ENCODE results near the gene ATG14. TPM values are rescaled to one million over a fixed set of nuclear protein-coding genes. Genes with fewer than 3 reads are reported as not detected.

The ATG14 gene
- total and polyA plus RNA-seq, 2 of the 13 experiments (the other 11 are each of a cell fraction or from before 2014, with no cell fraction given): 7.2 to 9.1 TPM

DNA sequence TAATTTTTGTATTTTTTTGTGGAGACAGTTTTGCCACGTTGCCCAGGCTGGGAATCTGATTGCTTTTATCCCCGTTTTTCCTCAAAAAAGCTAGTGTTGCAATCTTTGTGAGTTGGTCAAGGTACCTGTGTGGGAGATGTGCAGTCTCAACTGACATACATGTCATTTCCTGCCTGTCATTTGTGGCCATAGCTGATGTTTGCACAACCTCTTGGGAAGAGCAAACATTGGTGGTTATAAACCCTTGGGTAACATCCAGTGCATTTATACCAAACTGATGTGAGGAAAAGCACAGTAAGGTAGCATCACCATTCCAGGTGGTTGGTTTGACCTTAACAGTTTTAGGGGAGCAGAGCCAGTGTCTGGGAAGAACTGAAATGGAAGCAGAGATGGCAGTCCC lies 54.7 kb downstream of the ATG14 start (continued):
- TF ChIP-seq, protein P1, sequence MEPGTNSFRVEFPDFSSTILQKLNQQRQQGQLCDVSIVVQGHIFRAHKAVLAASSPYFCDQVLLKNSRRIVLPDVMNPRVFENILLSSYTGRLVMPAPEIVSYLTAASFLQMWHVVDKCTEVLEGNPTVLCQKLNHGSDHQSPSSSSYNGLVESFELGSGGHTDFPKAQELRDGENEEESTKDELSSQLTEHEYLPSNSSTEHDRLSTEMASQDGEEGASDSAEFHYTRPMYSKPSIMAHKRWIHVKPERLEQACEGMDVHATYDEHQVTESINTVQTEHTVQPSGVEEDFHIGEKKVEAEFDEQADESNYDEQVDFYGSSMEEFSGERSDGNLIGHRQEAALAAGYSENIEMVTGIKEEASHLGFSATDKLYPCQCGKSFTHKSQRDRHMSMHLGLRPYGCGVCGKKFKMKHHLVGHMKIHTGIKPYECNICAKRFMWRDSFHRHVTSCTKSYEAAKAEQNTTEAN (CRISPR knock-in tag; conservative IDR thresholded peaks at IDR 0.05): no peak
- TF ChIP-seq TSC22D2 (CRISPR knock-in tag; IDR thresholded peaks at IDR 0.05; ENCODE audit: borderline replicate concordance): no peak
- TF ChIP-seq, protein P2, sequence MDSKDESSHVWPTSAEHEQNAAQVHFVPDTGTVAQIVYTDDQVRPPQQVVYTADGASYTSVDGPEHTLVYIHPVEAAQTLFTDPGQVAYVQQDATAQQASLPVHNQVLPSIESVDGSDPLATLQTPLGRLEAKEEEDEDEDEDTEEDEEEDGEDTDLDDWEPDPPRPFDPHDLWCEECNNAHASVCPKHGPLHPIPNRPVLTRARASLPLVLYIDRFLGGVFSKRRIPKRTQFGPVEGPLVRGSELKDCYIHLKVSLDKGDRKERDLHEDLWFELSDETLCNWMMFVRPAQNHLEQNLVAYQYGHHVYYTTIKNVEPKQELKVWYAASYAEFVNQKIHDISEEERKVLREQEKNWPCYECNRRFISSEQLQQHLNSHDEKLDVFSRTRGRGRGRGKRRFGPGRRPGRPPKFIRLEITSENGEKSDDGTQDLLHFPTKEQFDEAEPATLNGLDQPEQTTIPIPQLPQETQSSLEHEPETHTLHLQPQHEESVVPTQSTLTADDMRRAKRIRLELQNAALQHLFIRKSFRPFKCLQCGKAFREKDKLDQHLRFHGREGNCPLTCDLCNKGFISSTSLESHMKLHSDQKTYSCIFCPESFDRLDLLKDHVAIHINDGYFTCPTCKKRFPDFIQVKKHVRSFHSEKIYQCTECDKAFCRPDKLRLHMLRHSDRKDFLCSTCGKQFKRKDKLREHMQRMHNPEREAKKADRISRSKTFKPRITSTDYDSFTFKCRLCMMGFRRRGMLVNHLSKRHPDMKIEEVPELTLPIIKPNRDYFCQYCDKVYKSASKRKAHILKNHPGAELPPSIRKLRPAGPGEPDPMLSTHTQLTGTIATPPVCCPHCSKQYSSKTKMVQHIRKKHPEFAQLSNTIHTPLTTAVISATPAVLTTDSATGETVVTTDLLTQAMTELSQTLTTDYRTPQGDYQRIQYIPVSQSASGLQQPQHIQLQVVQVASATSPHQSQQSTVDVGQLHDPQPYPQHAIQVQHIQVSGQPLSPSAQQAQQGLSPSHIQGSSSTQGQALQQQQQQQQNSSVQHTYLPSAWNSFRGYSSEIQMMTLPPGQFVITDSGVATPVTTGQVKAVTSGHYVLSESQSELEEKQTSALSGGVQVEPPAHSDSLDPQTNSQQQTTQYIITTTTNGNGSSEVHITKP (CRISPR knock-in tag; IDR thresholded peaks at IDR 0.05; ENCODE audit: low read depth): no peak
- TF ChIP-seq RORA (CRISPR knock-in tag; IDR thresholded peaks at IDR 0.05): no peak
- TF ChIP-seq ZNF318 (CRISPR knock-in tag; IDR thresholded peaks at IDR 0.05): no peak
- TF ChIP-seq, protein P3, sequence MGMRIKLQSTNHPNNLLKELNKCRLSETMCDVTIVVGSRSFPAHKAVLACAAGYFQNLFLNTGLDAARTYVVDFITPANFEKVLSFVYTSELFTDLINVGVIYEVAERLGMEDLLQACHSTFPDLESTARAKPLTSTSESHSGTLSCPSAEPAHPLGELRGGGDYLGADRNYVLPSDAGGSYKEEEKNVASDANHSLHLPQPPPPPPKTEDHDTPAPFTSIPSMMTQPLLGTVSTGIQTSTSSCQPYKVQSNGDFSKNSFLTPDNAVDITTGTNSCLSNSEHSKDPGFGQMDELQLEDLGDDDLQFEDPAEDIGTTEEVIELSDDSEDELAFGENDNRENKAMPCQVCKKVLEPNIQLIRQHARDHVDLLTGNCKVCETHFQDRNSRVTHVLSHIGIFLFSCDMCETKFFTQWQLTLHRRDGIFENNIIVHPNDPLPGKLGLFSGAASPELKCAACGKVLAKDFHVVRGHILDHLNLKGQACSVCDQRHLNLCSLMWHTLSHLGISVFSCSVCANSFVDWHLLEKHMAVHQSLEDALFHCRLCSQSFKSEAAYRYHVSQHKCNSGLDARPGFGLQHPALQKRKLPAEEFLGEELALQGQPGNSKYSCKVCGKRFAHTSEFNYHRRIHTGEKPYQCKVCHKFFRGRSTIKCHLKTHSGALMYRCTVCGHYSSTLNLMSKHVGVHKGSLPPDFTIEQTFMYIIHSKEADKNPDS (CRISPR knock-in tag; IDR thresholded peaks at IDR 0.05): no peak
- TF ChIP-seq ARNT2 (CRISPR knock-in tag; IDR thresholded peaks at IDR 0.05; ENCODE audit: low read depth): no peak
- no peak for TF ChIP-seq DZIP1 (CRISPR knock-in tag; IDR thresholded peaks at IDR 0.05)
- no peak for TF ChIP-seq HDAC6 (IDR thresholded peaks at IDR 0.05; ENCODE audit: low read depth, low read length)

Measured in HepG2 (cell line).